ENCODE data around the gene LSAMP.

GRCh38 chr3:116306149-116306548 lies 139.1 kb downstream of the LSAMP start:
- TF ChIP-seq, protein P1, sequence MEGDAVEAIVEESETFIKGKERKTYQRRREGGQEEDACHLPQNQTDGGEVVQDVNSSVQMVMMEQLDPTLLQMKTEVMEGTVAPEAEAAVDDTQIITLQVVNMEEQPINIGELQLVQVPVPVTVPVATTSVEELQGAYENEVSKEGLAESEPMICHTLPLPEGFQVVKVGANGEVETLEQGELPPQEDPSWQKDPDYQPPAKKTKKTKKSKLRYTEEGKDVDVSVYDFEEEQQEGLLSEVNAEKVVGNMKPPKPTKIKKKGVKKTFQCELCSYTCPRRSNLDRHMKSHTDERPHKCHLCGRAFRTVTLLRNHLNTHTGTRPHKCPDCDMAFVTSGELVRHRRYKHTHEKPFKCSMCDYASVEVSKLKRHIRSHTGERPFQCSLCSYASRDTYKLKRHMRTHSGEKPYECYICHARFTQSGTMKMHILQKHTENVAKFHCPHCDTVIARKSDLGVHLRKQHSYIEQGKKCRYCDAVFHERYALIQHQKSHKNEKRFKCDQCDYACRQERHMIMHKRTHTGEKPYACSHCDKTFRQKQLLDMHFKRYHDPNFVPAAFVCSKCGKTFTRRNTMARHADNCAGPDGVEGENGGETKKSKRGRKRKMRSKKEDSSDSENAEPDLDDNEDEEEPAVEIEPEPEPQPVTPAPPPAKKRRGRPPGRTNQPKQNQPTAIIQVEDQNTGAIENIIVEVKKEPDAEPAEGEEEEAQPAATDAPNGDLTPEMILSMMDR (IDR thresholded peaks at IDR 0.05) = no peak
- no peak for TF ChIP-seq POLR2A (IDR thresholded peaks at IDR 0.05)
